Gastrocnemius medialis (tissue), 4 donors: ENCODE measurements around the gene DNM3. TPM values are rescaled to one million over a fixed set of nuclear protein-coding genes. Genes with fewer than 3 reads are reported as not detected.

ENCODE experiments used
- ATAC-seq, 2 donors: fragments of 150-250 bp; one replicate each; pipeline ENCODE4 v1.9.1; 2016
- DNase-seq, 2 donors: peaks; one replicate each; pipeline ENCODE4 v3.0.0-alpha.2; 2019
- H3K27ac ChIP-seq, 4 donors: fragments of 200-600 bp; sonication (generic); 1 replicate in 1 of 4; 2 replicates in 3 of 4; pipeline ENCODE4 v1.5.1; 2016 to 2018; ENCODE audit warnings: mild to moderate bottlenecking in 2 of 4, moderate library complexity in 1 of 4
- H3K27me3 ChIP-seq, 3 donors: fragments of 200-600 bp; sonication (generic) in 2 of 3; 1 replicate in 1 of 3; 2 replicates in 2 of 3; pipeline versions ENCODE4 v1.5.1 to v1.6.0; 2016 to 2019; ENCODE audit warnings: mild to moderate bottlenecking in 1 of 3, moderate library complexity in 1 of 3
- H3K36me3 ChIP-seq, 2 donors: fragments of 200-600 bp; sonication (generic) in 1 of 2; one replicate each; pipeline ENCODE4 v1.5.1; 2017 to 2018
- H3K4me1 ChIP-seq, 2 donors: fragments of 200-600 bp; sonication (generic) in 1 of 2; one replicate each; pipeline ENCODE4 v1.5.1; 2016 to 2017; ENCODE audit warnings: mild to moderate bottlenecking in 2 of 2
- H3K4me3 ChIP-seq, 4 donors: fragments of 200-600 bp; sonication (generic) in 3 of 4; 1 replicate in 1 of 4; 2 replicates in 3 of 4; pipeline ENCODE4 v1.5.1; 2016 to 2019; ENCODE audit warnings: mild to moderate bottlenecking in 2 of 4
- H3K9me3 ChIP-seq, 3 donors: fragments of 200-600 bp; sonication (generic) in 2 of 3; 1 replicate in 1 of 3; 2 replicates in 2 of 3; pipeline ENCODE4 v1.5.1; 2016 to 2019
- POLR2A ChIP-seq, 2 donors: fragments of 450-650 bp; IDR thresholded peaks; one replicate each; pipeline ENCODE4 v1.6.1; 2017; ENCODE audit warnings: antibody characterized with exemption in 2 of 2, mild to moderate bottlenecking in 2 of 2, moderate library complexity in 2 of 2
- in situ Hi-C, 4 donors: fragments of 200-750 bp; cut with MboI; loops; one replicate each; pipeline versions ENCODE4 v1.15.0 to v1.8.0; 2017; ENCODE audit warnings: low sequenced_read_pairs in 4 of 4
- intact Hi-C: fragments of 100-400 bp; cut with DNase I; formaldehyde crosslinking; loops from one replicate; pipeline ENCODE4 v1.15.1; 2023; ENCODE audit warnings: low total_unique reads
- total RNA-seq, 4 donors: library from RNA; depleted of rRNA; stranded (reverse); fragments of >200 nt; gene quantifications; one replicate each; pipeline versions ENCODE4 v1.1.0 to v1.2.3, GENCODE V29; 2016
- TF ChIP-seq, protein P1 (sequence below), 5 experiments: fragments of 450-650 bp in 3 of 5; fragments of 200-600 bp in 2 of 5; sonication (generic) in 2 of 5; IDR thresholded peaks in 4 of 5; conservative IDR thresholded peaks in 1 of 5; 1 replicate in 4 of 5; 2 replicates in 1 of 5; pipeline ENCODE4 v1.5.1; 2016 to 2019; ENCODE audit warnings: antibody characterized with exemption in 5 of 5, mild to moderate bottlenecking in 3 of 5, moderate library complexity in 3 of 5

DNM3 gene
- total RNA-seq, 4 donors from 2014 or later, result 0.35 to 1.6 (median 1.1) TPM

DNA sequence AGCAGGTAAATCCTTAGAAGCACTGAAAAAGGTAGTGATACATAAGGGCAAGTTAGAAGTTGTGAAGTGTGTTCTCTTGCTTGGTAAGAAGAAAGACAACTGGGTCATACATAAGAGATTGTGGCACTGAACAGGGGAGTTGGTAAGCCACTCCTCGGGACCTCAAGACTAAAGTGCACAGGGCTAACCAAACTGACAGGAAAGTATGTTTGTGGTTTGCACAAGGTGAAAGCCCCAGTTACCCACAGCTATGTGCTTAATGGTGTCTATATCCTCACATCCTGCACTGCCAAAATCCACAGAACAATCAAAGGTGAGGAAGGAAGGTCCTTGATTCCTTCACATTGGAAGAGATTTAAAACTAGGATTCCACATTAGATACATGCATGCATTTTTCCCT is 276.5 kb downstream of the DNM3 start:
- intact Hi-C loops (no loop called here), in situ Hi-C loops (no loop called here)
- Histone ChIP-seq H3K36me3 (no peaks in the 10 kb centered on the region), H3K4me3 (no peak overlapping the region), H3K4me1 (no peaks in the 10 kb centered on the region), H3K27ac (no peak overlapping the region), H3K27me3 (no peaks in the 10 kb centered on the region), H3K9me3 (no peaks in the 10 kb centered on the region)
- no peak for TF ChIP-seq POLR2A (IDR thresholded peaks at IDR 0.05)
- TF ChIP-seq, protein P1, sequence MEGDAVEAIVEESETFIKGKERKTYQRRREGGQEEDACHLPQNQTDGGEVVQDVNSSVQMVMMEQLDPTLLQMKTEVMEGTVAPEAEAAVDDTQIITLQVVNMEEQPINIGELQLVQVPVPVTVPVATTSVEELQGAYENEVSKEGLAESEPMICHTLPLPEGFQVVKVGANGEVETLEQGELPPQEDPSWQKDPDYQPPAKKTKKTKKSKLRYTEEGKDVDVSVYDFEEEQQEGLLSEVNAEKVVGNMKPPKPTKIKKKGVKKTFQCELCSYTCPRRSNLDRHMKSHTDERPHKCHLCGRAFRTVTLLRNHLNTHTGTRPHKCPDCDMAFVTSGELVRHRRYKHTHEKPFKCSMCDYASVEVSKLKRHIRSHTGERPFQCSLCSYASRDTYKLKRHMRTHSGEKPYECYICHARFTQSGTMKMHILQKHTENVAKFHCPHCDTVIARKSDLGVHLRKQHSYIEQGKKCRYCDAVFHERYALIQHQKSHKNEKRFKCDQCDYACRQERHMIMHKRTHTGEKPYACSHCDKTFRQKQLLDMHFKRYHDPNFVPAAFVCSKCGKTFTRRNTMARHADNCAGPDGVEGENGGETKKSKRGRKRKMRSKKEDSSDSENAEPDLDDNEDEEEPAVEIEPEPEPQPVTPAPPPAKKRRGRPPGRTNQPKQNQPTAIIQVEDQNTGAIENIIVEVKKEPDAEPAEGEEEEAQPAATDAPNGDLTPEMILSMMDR (IDR thresholded peaks at IDR 0.05 in 4 of 5, conservative IDR thresholded peaks at IDR 0.05 in 1 of 5), result no peak
- ATAC-seq (no peak), DNase-seq (no peak)

- in situ Hi-C loops (no loop called here), intact Hi-C loops (no loop called here)
- Histone ChIP-seq H3K27ac (no peak overlapping the region), H3K9me3 (no peaks in the 10 kb centered on the region), H3K4me3 (no peak overlapping the region), H3K36me3 (no peaks in the 10 kb centered on the region), H3K27me3 (no peaks in the 10 kb centered on the region), H3K4me1 (no peaks in the 10 kb centered on the region)
- TF ChIP-seq POLR2A (IDR thresholded peaks at IDR 0.05), result no peak
- TF ChIP-seq, protein P1 (IDR thresholded peaks at IDR 0.05 in 4 of 5, conservative IDR thresholded peaks at IDR 0.05 in 1 of 5), result no peak
- no peak for DNase-seq
- ATAC-seq, result no peak
Measured at GRCh38 chr1:172118618-172119017, 277.3 kb downstream of the DNM3 start.

DNA sequence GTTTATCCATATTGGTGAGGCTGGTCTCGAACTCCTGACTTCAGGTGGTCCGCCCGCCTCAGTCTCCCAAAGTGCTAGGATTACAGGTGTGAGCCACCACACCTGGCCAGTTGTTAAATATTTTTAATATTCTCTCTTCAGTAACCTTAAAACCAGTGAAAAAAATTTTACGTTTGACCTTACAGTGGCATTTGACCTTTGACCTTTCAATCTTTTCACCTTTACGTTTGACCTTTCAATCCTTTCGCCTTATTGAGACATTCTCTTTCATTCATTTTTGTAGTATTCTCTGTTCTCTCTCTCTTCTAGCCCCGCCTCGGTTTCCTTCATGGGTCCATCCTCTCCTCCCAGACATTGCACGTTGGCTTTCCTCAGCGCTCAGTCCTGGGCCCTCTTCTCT is 277.9 kb downstream of the DNM3 start:
- no peak overlapping the region for H3K27ac ChIP-seq
- H3K27me3 ChIP-seq, result no peaks in the 10 kb centered on the region
- intact Hi-C loops, result no loop called here
- no peaks in the 10 kb centered on the region for H3K9me3 ChIP-seq
- no peak for TF ChIP-seq POLR2A (IDR thresholded peaks at IDR 0.05)
- TF ChIP-seq, protein P1 (IDR thresholded peaks at IDR 0.05 in 4 of 5, conservative IDR thresholded peaks at IDR 0.05 in 1 of 5), result no peak
- no peak overlapping the region for H3K4me3 ChIP-seq
- ATAC-seq (no peak), DNase-seq (no peak)
- H3K4me1 ChIP-seq, result no peaks in the 10 kb centered on the region
- in situ Hi-C loops, result no loop called here
- H3K36me3 ChIP-seq, result no peaks in the 10 kb centered on the region

DNA sequence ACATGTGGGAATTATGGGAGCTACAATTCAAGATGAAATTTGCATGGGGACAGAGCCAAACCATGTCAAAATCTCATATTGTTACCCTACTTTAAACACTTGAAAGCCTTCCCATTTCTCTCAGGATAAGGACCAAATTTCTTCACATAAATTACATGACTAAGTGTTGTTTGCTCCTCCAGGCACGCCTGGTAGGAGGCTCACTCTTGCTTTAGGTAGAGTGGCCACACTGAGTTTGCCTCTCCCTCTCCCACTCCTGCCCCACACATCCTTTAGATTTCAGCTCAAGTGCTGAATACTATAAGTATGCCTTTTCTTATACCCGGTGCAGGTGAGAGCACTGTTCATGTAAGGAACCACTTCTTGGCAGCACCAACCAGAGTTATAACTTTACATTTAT is 279.1 kb downstream of the DNM3 start:
- no peak overlapping the region for H3K4me3 ChIP-seq
- DNase-seq (no peak), ATAC-seq (no peak)
- H3K36me3 ChIP-seq, result no peaks in the 10 kb centered on the region
- intact Hi-C loops, result no loop called here
- TF ChIP-seq, protein P1 (IDR thresholded peaks at IDR 0.05 in 4 of 5, conservative IDR thresholded peaks at IDR 0.05 in 1 of 5), result no peak
- no peak for TF ChIP-seq POLR2A (IDR thresholded peaks at IDR 0.05)
- H3K4me1 ChIP-seq, result no peaks in the 10 kb centered on the region
- no peak overlapping the region for H3K27ac ChIP-seq
- in situ Hi-C loops, result no loop called here
- H3K9me3 ChIP-seq, result no peaks in the 10 kb centered on the region
- H3K27me3 ChIP-seq, result no peaks in the 10 kb centered on the region

- no peak overlapping the region for H3K4me3 ChIP-seq
- in situ Hi-C loops, result no loop called here
- ATAC-seq, result no peak
- H3K36me3 ChIP-seq, result no peaks in the 10 kb centered on the region
- no peaks in the 10 kb centered on the region for H3K27me3 ChIP-seq
- TF ChIP-seq, protein P1 (IDR thresholded peaks at IDR 0.05 in 4 of 5, conservative IDR thresholded peaks at IDR 0.05 in 1 of 5), result no peak
- TF ChIP-seq POLR2A (IDR thresholded peaks at IDR 0.05), result no peak
- H3K27ac ChIP-seq, result no peak overlapping the region
- no peaks in the 10 kb centered on the region for H3K4me1 ChIP-seq
- intact Hi-C loops, result no loop called here
- no peaks in the 10 kb centered on the region for H3K9me3 ChIP-seq
- DNase-seq, result no peak
Measured at GRCh38 chr1:172121081-172121717, 279.9 kb downstream of the DNM3 start.
